Measurements from ENCODE around the gene KCNJ13.

KCNJ13 gene

DNA sequence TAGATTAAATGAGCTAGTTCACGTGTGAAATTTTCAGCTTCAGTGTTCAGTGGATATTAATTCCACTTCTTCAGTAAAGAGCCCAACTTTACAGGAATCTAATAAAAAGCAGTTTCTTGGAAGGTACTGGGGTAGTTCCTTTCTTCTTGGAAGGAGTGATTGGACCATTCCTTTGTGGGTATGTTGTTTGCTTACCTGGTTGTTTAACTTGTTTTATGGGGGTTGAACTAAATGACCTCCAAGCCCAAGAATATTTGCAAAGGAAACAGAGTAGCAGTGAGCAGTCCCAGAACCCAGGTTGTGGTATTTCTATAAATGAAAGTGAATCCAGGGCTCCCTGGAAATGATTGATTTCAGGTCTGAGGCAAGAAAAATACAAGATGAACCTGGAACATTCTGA lies 31.4 kb downstream of the KCNJ13 start:
- no peak for DNase-seq (ENCODE audit: low read depth, low spot score)
- CTCF ChIA-PET, result no interaction called here
- no peak overlapping the region for H3K4me3 ChIP-seq (ENCODE audit: low read depth, low read length)
- POLR2A ChIA-PET, result no interaction called here
- no peak for TF ChIP-seq CTCF (IDR thresholded peaks at IDR 0.05; ENCODE audit: insufficient read depth, low read length, missing control alignments)

- H3K4me3 ChIP-seq (ENCODE audit: low read depth, low read length), result no peak overlapping the region
- TF ChIP-seq CTCF (IDR thresholded peaks at IDR 0.05; ENCODE audit: insufficient read depth, low read length, missing control alignments), result no peak
- POLR2A ChIA-PET, result no interaction called here
- no peak for DNase-seq (ENCODE audit: low read depth, low spot score)
- CTCF ChIA-PET, result interaction anchor here (0.6 to 1.2 kb wide), 2 partner anchors 24 to 1091 kb away, joined by 3 read pairs; no protein-coding TSS in a partner anchor
Measured at GRCh38 chr2:232741972-232742371, 34.4 kb downstream of the KCNJ13 start.

- ChIA-PET CTCF (interaction anchor here (0.6 to 1.2 kb wide), 2 partner anchors 23 to 1092 kb away, joined by 3 read pairs; no protein-coding TSS in a partner anchor), POLR2A (no interaction called here)
- no peak for TF ChIP-seq CTCF (IDR thresholded peaks at IDR 0.05; ENCODE audit: insufficient read depth, low read length, missing control alignments)
- no peak overlapping the region for H3K4me3 ChIP-seq (ENCODE audit: low read depth, low read length)
- DNase-seq (ENCODE audit: low read depth, low spot score), result no peak
Measured at GRCh38 chr2:232741294-232741693, 35.1 kb downstream of the KCNJ13 start.

DNA sequence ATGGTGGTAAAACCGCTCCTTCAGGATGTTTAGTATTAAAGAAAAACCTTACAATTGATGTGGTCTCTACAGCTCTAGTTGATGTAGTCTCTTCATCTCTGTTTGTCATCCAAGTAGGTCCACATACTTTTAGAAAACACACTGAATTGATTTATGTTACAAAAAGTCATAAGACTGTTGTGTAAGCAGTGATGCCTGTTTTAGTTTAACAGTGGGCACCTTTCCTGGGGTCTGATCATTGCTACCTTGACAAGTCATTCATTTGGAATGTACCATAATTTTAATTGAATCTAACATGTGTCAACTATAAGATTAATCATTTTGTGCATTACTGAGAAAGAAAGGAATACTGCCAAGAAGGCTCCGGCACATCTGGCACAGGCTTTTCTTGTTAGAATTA lies 44.9 kb downstream of the KCNJ13 start:
- no peak for DNase-seq (ENCODE audit: low read depth, low spot score)
- no peak for TF ChIP-seq CTCF (IDR thresholded peaks at IDR 0.05; ENCODE audit: insufficient read depth, low read length, missing control alignments)
- ChIA-PET CTCF (no interaction called here), POLR2A (no interaction called here)
- H3K4me3 ChIP-seq (ENCODE audit: low read depth, low read length), result no peak overlapping the region

DNA sequence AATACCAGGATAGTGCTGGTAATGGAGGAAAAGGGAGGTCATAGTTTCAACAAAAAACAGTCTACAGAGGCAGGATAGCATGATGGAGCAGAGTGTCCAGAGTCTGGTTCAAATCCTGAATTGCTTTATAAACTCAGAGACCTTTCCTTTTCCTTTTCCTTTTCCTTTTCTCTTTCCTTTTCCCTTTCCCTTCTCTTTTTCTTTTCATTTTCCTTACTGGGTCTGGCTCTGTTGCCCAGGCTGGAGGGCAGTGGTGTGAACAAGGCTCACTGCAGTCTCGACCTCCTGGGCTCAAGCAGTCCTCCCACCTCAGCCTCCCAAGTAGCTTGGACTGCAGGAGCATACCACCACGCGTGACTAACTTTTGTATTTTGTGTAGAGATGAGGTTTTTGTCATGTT lies 47.6 kb downstream of the KCNJ13 start:
- H3K4me3 ChIP-seq (ENCODE audit: low read depth, low read length), result no peak overlapping the region
- no peak for TF ChIP-seq CTCF (IDR thresholded peaks at IDR 0.05; ENCODE audit: insufficient read depth, low read length, missing control alignments)
- CTCF ChIA-PET, result interaction anchor here (1.3 kb wide), 1 partner anchor 14 kb away, joined by 3 read pairs; no protein-coding TSS in a partner anchor
- POLR2A ChIA-PET, result no interaction called here
- DNase-seq (ENCODE audit: low read depth, low spot score), result no peak

DNA sequence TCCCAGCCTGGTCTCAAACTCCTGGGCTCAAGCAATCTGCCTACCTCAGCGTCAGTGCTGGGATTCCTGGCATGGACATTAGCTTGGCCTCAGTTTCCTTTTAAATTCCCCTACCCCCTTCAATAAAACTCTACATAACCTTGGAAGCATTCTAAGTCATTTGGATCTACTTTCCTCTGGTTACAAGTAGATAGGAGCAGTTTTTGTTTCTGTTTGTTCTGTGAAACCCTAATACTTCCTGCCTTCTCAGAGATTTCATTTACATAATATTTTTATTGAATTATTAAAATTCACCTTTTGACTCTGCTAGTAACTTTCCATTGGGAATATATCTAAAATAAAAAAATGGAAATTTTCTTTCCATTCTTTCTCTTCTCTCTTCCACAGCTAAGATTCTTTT lies 53.3 kb downstream of the KCNJ13 start:
- ChIA-PET POLR2A (no interaction called here), CTCF (no interaction called here)
- no peak overlapping the region for H3K4me3 ChIP-seq (ENCODE audit: low read depth, low read length)
- TF ChIP-seq CTCF (IDR thresholded peaks at IDR 0.05; ENCODE audit: insufficient read depth, low read length, missing control alignments), result no peak
- DNase-seq (ENCODE audit: low read depth, low spot score), result no peak
